Myocyte (in vitro differentiated cells): ENCODE measurements around the gene PSMG4. TPM values are rescaled to one million over a fixed set of nuclear protein-coding genes. Genes with fewer than 3 reads are reported as not detected.
"Not testable (repeated sequence)": the region's sequence is repeated elsewhere in the genome, so short reads cannot be mapped to it uniquely, and the experiment has no call there.

Experiments
- DNase-seq: peaks from one replicate; pipeline ENCODE4 v3.0.0-alpha.2; 2012; ENCODE audit warnings: low read depth
- total RNA-seq: library from RNA; depleted of rRNA; stranded (reverse); fragments of >200 nt; gene quantifications from 2 replicates; pipeline ENCODE4 v1.2.3, GENCODE V29; 2014

PSMG4 gene
- total RNA-seq, 1 donor from 2014 or later: 16.8 TPM

- no peak for DNase-seq
Measured at GRCh38 chr6:3230256-3230882, 28.4 kb upstream of the PSMG4 start.

- DNase-seq: peak; percentile 62
Measured at GRCh38 chr6:3230900-3231246, 27.9 kb upstream of the PSMG4 start.

GRCh38 chr6:3231247-3232016 is 27.3 kb upstream of the PSMG4 start:
- DNase-seq: peak; percentile 92

DNA sequence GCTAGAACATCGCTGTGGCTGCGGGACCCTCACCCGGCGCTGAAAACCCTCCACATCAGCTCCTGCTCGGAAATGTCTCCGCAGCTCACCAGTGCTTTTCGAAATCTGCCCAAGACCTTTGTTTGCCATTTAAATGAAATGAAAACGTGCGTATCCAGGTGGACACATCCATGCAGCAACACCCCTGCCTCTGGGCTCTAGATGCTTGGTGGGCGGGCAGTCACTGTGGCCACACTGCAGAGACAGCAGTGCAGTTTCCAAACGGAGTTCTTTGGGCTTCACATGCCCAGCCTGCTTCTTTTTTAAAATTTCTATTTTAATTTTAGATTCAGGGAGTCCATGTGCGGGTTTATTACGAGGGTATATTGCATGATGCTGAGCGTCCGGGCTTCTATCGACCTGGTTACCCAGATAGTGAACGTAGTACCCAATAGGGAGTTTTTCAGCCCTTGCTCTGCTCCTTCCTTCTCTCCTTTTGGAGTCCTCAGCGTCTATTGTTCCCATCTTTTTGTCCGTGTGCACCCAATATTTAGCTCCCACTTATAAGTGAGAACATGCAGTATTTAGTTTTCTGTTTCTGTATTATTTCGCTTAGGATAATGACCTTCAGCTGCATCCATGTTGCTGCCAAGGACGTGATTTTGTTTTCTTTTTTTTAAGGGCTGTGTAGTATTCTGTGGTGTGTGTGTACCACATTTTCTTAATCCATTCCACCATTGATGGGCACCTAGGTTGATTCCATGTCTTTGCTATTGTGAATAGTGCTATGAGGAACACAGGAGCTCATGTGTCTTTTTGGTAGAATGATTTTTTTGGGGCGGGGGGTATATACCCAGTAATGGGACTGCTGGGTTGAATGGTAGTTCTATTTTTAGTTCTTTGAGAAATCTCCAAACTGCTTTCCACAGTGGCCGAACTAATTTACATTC is 26.5 kb upstream of the PSMG4 start:
- DNase-seq: no peak

- no peak for DNase-seq
Measured at GRCh38 chr6:3233321-3233720, 25.4 kb upstream of the PSMG4 start.

- DNase-seq: no peak
Measured at GRCh38 chr6:3233904-3234303, 24.8 kb upstream of the PSMG4 start.

- DNase-seq: no peak
Measured at GRCh38 chr6:3235486-3235885, 23.3 kb upstream of the PSMG4 start.

- no peak for DNase-seq
Measured at GRCh38 chr6:3236005-3236404, 22.7 kb upstream of the PSMG4 start.

- DNase-seq: peak; percentile 93
Measured at GRCh38 chr6:3237761-3238662, 20.7 kb upstream of the PSMG4 start.

- DNase-seq: no peak
Measured at GRCh38 chr6:3239110-3239830, 19.5 kb upstream of the PSMG4 start.

- DNase-seq: no peak
Measured at GRCh38 chr6:3240595-3240994, 18.2 kb upstream of the PSMG4 start.

DNA sequence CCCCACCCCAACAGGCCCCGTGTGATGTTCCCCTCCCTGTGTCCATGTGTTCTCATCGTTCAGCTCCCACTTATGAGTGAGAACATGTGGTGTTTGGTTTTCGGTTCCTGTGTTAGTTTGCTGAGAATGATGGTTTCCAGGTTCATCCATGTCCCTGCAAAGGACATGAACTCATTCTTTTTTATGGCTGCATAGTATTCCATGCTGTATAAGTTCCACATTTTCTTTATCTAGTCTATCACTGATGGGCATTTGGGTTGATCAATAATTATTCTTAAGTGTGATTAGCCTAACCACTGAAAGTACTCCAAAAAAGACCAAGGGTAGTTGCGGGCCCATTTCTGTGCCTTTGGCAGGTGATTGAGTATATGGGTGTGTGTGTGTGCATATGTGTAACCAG is 17.0 kb upstream of the PSMG4 start:
- not testable (repeated sequence) for DNase-seq

- no peak for DNase-seq
Measured at GRCh38 chr6:3242768-3243167, 16.0 kb upstream of the PSMG4 start.

DNA sequence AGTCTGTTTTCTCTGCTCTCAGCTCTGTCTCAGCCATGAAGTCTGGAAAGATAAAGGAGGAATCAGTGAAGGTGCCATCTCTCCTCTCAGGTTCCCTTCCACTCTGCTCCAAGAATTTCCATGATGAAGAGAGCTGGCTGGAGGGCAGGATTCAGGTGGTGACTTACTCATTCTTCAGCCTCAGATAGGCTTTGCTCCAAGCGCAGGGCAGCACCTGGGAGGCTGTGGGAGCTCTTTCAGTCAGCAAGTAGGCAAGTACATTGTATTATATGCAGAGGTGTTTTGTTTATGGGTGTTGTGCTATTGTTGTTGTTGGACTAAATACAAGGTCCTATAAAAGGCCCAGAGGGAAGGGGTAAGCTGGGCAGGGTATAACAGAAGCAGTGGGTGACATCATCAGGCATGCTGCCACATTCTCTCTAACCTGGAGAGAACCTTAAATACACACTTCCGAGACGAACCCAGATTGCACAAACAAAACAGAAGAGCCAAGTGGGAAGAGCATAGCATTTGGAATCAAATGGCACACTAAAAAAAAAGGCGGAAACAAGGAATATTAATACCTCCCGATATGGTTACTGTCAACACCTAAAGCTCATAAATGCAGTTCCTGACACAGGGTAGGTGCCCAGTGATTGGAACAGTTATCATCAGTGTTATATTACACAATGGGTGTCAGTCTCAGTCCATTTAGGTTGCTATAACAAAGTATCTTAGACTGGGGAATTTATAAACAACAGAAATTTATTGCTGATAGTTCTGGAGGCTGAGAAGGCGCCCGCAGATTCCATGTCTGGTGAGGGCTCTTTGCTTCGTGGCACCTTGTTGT is 14.5 kb upstream of the PSMG4 start:
- DNase-seq: no peak

- DNase-seq: not testable (repeated sequence)
Measured at GRCh38 chr6:3244832-3245161, 13.9 kb upstream of the PSMG4 start.

DNA sequence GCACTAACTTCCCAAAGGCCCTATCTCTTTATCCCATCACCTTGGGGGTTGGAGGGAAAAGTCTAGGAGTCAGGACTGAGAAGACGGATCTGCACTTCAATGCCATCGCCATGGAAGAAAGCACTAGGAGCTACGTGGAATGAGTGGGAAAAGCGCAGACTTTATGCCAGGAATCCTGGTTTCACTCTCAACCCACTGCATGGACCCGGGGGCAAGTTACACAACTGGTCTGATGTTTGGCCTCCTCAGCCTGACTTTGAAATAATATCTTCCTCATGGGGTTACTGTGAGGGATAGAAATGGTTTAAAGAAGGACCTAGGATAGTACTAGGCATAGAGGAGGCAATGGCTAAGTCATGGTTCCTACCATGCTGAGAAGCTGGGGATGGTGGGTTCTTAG is 13.5 kb upstream of the PSMG4 start:
- DNase-seq: no peak

DNA sequence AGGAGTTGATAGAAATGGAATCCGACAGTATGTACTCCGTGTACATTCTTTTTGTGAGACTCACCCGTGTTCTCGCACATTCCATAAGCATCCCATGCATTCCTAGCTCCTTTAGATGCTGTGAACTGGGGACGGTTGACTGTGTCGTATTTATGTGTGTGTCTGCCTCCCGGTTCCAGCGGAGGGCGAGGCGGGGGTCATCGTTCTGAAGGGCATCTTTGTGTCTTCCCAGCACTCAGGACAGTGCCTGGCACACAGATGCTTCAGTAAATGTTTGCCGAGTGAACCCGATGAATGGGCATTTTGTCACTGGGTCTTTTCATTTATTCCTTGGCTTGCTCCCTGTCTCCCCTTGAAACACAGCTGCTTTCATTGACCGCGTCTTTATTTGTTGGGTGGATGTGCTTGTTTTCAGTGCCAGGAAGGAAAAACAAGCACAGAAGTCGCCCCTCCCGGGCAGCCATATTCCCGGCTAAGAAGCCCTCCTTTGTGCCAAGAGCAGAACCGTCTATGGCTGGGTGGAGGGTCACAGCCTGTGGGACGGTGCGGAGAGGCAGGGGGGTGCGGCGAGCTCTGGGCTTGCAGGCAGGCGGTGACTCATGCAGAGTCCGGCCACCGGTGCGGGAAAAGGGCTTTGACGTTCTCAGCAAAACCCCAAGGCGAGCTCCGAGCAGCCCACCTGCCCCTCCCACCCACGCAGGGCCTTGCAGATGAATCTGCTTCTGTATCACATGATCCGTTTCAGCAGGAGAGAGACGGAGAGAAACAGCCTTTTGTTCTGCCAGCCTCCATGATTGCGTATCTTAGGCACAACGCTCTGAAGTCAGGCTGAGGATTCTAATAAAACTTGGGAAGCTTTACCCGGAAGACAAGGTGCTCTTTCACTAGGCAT is 11.2 kb upstream of the PSMG4 start:
- peak; percentile 95 for DNase-seq

DNA sequence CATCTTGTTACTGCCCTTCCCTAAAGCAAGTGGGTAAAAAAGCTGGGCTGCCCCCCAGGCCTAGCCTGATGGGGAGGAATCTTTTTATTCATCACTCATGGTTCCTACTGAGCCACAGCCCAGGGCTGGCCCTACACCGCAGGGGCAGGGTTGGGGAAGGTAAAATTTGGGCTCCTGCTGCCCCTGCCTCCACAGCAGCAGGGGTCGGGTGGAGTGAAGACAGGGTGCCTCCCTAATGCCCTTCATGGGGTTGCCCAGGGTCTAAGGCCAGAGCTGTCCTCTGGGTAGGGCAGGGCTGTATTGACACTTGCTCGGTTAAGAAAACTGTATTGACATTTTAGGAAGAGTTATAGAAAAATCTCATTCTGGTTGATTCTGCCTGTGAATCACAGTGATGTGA is 8.9 kb upstream of the PSMG4 start:
- no peak for DNase-seq
